Gastrocnemius medialis (tissue), 4 donors: ENCODE results near the gene AK2. TPM values are rescaled to one million over a fixed set of nuclear protein-coding genes. Genes with fewer than 3 reads are reported as not detected.

Experiments
- ATAC-seq, 2 donors: fragments of 150-250 bp; one replicate each; pipeline ENCODE4 v1.9.1; 2016
- DNase-seq, 2 donors: peaks; one replicate each; pipeline ENCODE4 v3.0.0-alpha.2; 2019
- H3K27ac ChIP-seq, 4 donors: fragments of 200-600 bp; sonication (generic); 1 replicate in 1 of 4; 2 replicates in 3 of 4; pipeline ENCODE4 v1.5.1; 2016 to 2018; ENCODE audit warnings: mild to moderate bottlenecking in 2 of 4, moderate library complexity in 1 of 4
- H3K27me3 ChIP-seq, 3 donors: fragments of 200-600 bp; sonication (generic) in 2 of 3; 1 replicate in 1 of 3; 2 replicates in 2 of 3; pipeline versions ENCODE4 v1.5.1 to v1.6.0; 2016 to 2019; ENCODE audit warnings: mild to moderate bottlenecking in 1 of 3, moderate library complexity in 1 of 3
- H3K36me3 ChIP-seq, 2 donors: fragments of 200-600 bp; sonication (generic) in 1 of 2; one replicate each; pipeline ENCODE4 v1.5.1; 2017 to 2018
- H3K4me1 ChIP-seq, 2 donors: fragments of 200-600 bp; sonication (generic) in 1 of 2; one replicate each; pipeline ENCODE4 v1.5.1; 2016 to 2017; ENCODE audit warnings: mild to moderate bottlenecking in 2 of 2
- H3K4me3 ChIP-seq, 4 donors: fragments of 200-600 bp; sonication (generic) in 3 of 4; 1 replicate in 1 of 4; 2 replicates in 3 of 4; pipeline ENCODE4 v1.5.1; 2016 to 2019; ENCODE audit warnings: mild to moderate bottlenecking in 2 of 4
- H3K9me3 ChIP-seq, 3 donors: fragments of 200-600 bp; sonication (generic) in 2 of 3; 1 replicate in 1 of 3; 2 replicates in 2 of 3; pipeline ENCODE4 v1.5.1; 2016 to 2019
- POLR2A ChIP-seq, 2 donors: fragments of 450-650 bp; IDR thresholded peaks; one replicate each; pipeline ENCODE4 v1.6.1; 2017; ENCODE audit warnings: antibody characterized with exemption in 2 of 2, mild to moderate bottlenecking in 2 of 2, moderate library complexity in 2 of 2
- in situ Hi-C, 4 donors: fragments of 200-750 bp; cut with MboI; loops; one replicate each; pipeline versions ENCODE4 v1.15.0 to v1.8.0; 2017; ENCODE audit warnings: low sequenced_read_pairs in 4 of 4
- intact Hi-C: fragments of 100-400 bp; cut with DNase I; formaldehyde crosslinking; loops from one replicate; pipeline ENCODE4 v1.15.1; 2023; ENCODE audit warnings: low total_unique reads
- total RNA-seq, 4 donors: library from RNA; depleted of rRNA; stranded (reverse); fragments of >200 nt; gene quantifications; one replicate each; pipeline versions ENCODE4 v1.1.0 to v1.2.3, GENCODE V29; 2016
- TF ChIP-seq, protein P1 (sequence below), 5 experiments: fragments of 450-650 bp in 3 of 5; fragments of 200-600 bp in 2 of 5; sonication (generic) in 2 of 5; IDR thresholded peaks in 4 of 5; conservative IDR thresholded peaks in 1 of 5; 1 replicate in 4 of 5; 2 replicates in 1 of 5; pipeline ENCODE4 v1.5.1; 2016 to 2019; ENCODE audit warnings: antibody characterized with exemption in 5 of 5, mild to moderate bottlenecking in 3 of 5, moderate library complexity in 3 of 5

The AK2 gene
- total RNA-seq, 4 donors from 2014 or later = 125 to 261 (median 152) TPM

DNA sequence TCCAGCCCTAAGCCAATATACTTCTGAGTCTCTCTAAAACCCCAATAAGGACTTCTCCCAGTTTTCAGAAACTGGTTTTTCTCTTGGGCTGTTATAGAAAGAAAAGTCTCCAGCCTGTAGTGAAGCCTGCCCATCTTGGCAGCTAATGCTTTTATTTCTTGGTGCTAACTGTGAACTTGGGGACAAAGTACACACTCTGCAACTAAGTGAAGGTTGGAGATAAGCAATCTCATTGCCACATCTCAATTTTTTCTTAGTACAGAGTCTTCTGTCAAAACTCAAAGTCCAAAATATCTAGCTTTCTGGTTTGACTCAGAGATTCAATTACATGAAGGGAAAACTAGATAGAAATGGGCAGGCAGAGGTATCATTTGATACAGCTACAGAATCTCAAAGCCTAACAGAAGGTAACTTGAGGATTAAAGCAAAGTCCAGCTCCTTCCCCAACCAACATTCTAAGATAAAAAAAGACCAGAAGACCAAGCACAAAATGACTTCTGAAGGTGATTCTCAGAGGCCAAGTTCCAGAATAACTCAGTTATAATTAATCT lies 14.0 kb downstream of the AK2 start:
- intact Hi-C loops = loop anchor here (10.0 kb wide), 1 partner anchor 1648 kb away; the partner anchor contains the start of gene FABP3
- DNase-seq (no peak), ATAC-seq (peak in 1 of 2 donors; percentile 34)
- H3K4me3 ChIP-seq = no peak overlapping the region
- peak overlapping the region; percentile 71 to 98 (median 91) for H3K27ac ChIP-seq
- TF ChIP-seq POLR2A (IDR thresholded peaks at IDR 0.05) = no peak
- TF ChIP-seq, protein P1, sequence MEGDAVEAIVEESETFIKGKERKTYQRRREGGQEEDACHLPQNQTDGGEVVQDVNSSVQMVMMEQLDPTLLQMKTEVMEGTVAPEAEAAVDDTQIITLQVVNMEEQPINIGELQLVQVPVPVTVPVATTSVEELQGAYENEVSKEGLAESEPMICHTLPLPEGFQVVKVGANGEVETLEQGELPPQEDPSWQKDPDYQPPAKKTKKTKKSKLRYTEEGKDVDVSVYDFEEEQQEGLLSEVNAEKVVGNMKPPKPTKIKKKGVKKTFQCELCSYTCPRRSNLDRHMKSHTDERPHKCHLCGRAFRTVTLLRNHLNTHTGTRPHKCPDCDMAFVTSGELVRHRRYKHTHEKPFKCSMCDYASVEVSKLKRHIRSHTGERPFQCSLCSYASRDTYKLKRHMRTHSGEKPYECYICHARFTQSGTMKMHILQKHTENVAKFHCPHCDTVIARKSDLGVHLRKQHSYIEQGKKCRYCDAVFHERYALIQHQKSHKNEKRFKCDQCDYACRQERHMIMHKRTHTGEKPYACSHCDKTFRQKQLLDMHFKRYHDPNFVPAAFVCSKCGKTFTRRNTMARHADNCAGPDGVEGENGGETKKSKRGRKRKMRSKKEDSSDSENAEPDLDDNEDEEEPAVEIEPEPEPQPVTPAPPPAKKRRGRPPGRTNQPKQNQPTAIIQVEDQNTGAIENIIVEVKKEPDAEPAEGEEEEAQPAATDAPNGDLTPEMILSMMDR (IDR thresholded peaks at IDR 0.05 in 4 of 5, conservative IDR thresholded peaks at IDR 0.05 in 1 of 5) = no peak
- peaks cover 49 to 59% of the 10 kb centered on the region in 2 donors for H3K4me1 ChIP-seq
- H3K36me3 ChIP-seq = peaks cover 0 to 54% of the 10 kb centered on the region in 2 donors
- in situ Hi-C loops = no loop called here
- H3K9me3 ChIP-seq = no peaks in the 10 kb centered on the region
- H3K27me3 ChIP-seq = no peaks in the 10 kb centered on the region

DNA sequence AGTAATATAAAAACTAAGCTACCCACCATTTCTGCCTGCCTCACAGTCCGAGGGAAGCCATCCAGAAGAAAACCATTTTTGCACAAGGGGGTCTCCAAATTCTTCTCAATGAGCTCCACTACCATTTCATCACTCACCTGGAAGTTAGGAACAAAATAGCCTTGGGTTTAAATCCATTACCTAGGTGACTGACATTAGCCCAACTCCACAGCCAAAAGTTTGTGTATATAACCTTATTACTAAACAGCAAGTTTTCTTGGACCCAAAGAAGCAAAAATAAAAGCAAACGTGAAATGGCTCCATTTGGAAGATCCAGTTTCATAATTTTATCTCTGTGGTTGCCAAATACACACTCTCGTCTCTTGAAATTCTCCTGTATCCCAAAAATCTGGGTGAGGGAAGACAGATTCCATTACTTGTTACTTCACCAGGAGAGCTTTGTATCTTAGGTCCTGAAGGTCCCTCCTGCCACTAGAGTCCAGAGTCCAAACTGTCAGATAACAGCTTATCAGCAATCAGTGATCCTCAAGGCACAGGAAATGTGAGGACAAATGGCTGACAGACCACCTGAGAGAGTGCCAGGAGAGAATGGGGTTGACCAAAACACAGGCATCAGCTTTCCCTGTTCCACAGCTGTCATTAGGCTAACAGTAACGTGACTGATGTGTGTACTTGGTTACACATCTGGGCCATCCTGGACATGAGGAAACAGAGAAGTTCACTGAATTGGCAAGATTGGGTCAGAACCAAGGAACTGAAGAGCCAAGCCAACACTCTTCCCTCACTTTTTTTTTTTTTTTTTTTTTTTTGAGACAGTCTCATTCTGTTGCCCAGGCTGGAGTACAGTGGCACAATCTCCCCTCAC lies 14.9 kb downstream of the AK2 start:
- ATAC-seq = peak; percentile 39 to 53
- TF ChIP-seq POLR2A (IDR thresholded peaks at IDR 0.05) = no peak
- TF ChIP-seq, protein P1 (IDR thresholded peaks at IDR 0.05 in 4 of 5, conservative IDR thresholded peaks at IDR 0.05 in 1 of 5) = no peak

DNA sequence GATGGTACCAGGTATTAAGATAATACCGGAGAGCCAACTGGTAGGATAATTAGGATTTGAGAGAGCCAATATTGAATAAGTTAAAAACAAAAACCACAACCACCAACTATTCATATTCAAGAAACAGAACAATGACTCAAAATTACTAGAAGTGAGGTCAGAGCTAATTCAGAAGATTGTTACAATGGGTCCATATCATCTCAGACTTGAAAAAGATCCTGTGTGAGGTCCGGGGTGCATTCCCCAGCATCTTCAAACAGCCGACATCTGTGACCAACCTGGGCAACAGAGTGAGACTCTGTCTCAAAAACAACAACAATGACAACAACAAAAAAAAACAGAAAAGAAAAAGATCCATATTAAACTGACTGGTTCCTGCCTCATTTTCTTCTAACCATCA lies 18.6 kb downstream of the AK2 start:
- TF ChIP-seq, protein P1 (IDR thresholded peaks at IDR 0.05 in 4 of 5, conservative IDR thresholded peaks at IDR 0.05 in 1 of 5) = no peak
- no peak for TF ChIP-seq POLR2A (IDR thresholded peaks at IDR 0.05)
- in situ Hi-C loops = no loop called here
- Histone ChIP-seq H3K9me3 (no peaks in the 10 kb centered on the region), H3K27me3 (no peaks in the 10 kb centered on the region), H3K4me3 (no peak overlapping the region), H3K36me3 (peaks cover 0 to 52% of the 10 kb centered on the region in 2 donors), H3K27ac (peak overlapping the region in 1 of 4 donors; percentile 49), H3K4me1 (peaks cover 15% of the 10 kb centered on the region in 2 donors)
- DNase-seq = no peak
- intact Hi-C loops = no loop called here
- ATAC-seq = no peak

More for the DNA sequence above, 14.9 kb downstream of the AK2 start:
- peak in 1 of 2 donors; percentile 30 for DNase-seq
- in situ Hi-C loops (no loop called here), intact Hi-C loops (loop anchor here (10.0 kb wide), 1 partner anchor 1647 kb away; the partner anchor contains the start of gene FABP3)
- Histone ChIP-seq H3K4me3 (no peak overlapping the region), H3K27ac (peak overlapping the region; percentile 71 to 98 (median 91)), H3K36me3 (peaks cover 0 to 54% of the 10 kb centered on the region in 2 donors), H3K4me1 (peaks cover 40 to 50% of the 10 kb centered on the region in 2 donors), H3K27me3 (no peaks in the 10 kb centered on the region), H3K9me3 (no peaks in the 10 kb centered on the region)

DNA sequence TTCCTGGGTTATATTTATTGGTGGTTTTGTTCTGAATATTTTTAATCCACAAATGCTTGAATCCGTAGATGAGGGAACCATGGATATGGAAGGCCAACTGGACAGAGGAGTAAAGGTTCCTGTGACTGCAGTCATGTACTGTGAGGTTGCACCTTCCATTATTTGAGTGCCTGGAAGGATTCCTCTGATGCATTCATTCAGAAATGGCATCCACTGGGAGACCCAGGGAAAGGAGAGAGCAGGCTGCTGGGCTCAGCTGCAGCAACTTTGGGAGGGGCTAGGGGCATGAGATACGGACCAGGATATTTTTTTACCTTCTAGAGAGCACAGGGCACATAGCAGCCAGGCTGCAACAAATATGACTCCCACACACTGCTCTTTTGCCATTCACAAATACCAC lies 19.5 kb downstream of the AK2 start:
- ATAC-seq = no peak
- H3K27ac ChIP-seq = peak overlapping the region in 1 of 4 donors; percentile 49

More for the DNA sequence above, 19.5 kb downstream of the AK2 start:
- H3K27me3 ChIP-seq = no peaks in the 10 kb centered on the region
- in situ Hi-C loops = no loop called here
- no peak overlapping the region for H3K4me3 ChIP-seq
- H3K9me3 ChIP-seq = no peaks in the 10 kb centered on the region
- intact Hi-C loops = no loop called here
- no peak for DNase-seq
- TF ChIP-seq POLR2A (IDR thresholded peaks at IDR 0.05) = no peak
- TF ChIP-seq, protein P1 (IDR thresholded peaks at IDR 0.05 in 4 of 5, conservative IDR thresholded peaks at IDR 0.05 in 1 of 5) = no peak
- peaks cover 0 to 60% of the 10 kb centered on the region in 2 donors for H3K36me3 ChIP-seq
- H3K4me1 ChIP-seq = peaks cover 5 to 12% of the 10 kb centered on the region in 2 donors
